HG03135 (cell line): ENCODE measurements around the gene VGF.
"Not testable (repeated sequence)": the region's sequence is repeated elsewhere in the genome, so short reads cannot be mapped to it uniquely, and the experiment has no call there.

Source experiments
- ATAC-seq: cut with Tn5 transposase; IDR thresholded peaks from one replicate; pipeline ENCODE4 v1.9.1; 2021; ENCODE audit warnings: mild to moderate bottlenecking, moderate library complexity; ENCODE audit not compliant: unreplicated experiment

The VGF gene

DNA sequence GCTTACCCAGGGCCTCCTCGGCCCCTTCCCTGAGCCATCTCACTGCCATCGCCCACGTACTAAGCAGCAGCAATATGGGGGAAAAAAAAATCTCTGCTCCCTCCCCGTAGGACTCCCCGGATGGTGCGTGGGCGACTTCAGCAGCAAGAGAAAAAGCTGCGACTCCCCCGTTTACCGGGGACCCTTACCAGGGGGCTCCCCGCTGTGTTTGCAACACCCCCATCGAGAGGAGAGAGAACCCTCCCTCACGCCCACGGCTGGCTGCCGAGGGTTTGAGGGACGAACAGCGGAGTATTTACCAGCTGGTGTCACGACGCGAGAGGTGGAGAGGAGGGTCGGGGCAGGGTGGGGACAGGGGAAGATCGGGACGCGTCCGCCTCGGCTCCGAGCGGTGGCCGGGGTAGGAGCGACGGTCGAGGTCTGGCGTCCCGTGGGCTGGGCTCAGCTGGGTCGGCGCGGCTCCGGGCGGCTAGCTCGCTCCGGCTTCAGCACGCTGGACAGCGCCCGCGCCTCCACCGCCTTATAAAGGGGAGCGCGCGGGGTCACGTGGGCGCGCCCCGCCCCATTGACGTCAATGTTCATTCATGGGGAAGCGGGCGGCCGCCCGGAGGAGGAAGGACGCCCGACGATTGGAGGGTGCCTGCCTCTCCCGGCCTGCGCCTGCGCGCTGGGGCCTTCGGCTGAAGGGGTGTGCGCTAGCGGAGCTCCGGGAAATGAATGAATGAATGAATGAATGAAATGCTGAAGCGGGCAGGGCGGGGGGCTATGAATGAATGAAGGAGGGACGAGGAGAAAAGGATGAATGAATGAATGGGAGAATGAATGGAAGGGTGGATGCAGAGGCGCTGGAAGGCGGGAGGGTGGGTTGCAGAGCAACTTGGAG, at the start of gene VGF:
Gene VGF, minus strand, starts transcription at position 495 of the 883 bp plus-strand sequence. CDS start 726 bp downstream, outside the sequence.
- ATAC-seq, result peak; percentile 68

DNA sequence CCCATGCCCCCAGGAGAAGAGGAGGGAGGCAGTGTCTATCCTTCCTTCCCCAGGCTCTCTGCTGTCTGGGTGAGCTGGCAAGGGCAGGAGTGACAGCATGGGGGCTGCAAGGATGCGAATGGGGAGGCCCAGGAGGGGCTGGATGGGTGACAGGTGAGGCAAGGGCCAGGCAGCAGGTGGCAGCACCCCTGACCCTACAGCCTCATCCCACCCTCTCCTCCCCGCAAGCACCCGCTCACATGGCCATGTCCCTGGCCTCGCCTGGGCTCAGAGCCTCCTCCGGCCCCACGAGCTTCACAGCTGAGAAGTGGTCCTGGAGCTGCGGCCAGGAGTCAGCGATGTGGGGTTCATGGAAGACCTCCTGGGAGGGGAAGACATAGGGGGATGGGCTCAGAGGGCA, 46.6 kb upstream of the VGF start:
- ATAC-seq, result no peak

DNA sequence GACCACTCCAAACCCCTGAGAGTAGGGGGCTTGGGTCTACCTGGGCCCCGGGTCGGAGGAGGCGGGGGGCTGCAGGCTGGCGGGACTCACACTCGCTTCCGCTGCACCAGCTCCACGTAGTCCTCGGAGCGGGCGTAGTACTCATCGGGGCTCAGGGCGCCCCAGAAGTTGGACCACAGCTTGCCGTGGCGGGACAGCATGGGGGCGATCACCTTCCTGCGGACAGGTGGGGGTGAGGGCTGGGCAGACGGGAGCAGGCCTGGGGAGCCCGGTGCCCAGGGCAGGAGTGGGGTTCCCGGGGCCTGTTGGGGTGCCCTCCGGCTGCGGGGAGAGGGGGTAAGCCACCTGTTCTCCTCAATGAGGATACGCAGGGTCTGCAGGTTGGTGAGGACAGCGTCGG, 46.1 kb upstream of the VGF start:
- ATAC-seq, result no peak

- ATAC-seq, result no peak
Measured at GRCh38 chr7:101210143-101210542, 44.8 kb upstream of the VGF start.

DNA sequence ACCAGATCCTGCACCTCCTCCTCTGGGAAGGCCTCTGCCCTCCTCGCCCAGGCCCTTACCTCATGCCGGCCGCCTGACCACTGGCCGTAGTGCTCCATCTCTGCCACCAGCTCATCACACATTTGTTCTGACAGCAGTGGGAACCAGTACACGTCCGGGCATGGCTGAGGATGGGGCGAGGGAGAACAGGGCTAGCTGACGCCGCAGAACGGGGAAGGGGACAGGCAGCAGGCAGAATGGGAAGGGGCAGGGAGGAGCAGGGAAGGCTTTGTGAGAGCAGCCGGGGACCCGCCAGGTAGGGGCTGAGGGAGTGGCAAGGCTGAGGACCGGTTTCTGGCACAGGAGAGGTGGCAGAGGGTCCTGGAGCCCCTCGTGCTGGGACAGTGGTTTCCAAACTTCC, 43.4 kb upstream of the VGF start:
- no peak for ATAC-seq

- ATAC-seq, result no peak
Measured at GRCh38 chr7:101207459-101207858, 42.1 kb upstream of the VGF start.

- no peak for ATAC-seq
Measured at GRCh38 chr7:101206665-101207042, 41.3 kb upstream of the VGF start.

DNA sequence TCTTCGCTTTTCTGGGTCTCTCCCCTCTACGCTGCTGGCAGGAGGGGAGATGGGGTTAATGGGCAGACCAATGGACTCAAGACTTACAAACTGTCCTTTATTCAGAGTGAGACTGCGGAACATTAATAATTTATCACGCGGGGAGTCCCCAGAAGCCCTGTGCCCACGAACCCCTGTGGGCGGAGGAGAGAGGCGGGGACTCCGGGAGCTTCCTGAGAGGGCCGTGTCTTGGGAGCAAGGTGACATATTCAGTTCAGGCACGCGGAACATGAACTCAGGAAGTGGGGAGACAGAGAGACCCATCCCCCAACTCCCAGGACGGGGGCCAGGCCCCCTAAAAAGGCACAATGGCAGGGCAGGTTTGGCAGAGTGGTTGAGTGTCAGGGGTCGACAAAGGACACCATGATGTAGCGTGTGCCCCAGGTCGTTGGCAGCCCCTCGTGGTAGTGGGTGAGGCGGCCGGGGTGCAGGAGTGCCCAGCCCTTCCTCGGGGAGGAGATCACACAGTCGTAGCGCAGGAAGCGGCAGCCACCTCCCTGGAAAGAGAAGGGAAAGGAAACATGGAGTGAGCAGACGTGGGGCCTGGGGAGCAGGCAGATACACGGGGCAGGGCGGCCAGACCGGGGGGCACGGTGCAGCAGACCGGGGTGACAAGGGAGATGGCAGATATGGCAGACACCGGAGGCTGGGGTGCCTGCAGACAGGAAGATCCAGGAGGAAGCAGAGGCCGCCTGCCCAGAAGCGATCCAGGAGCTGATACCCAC, 40.7 kb upstream of the VGF start:
- ATAC-seq, result no peak

- ATAC-seq, result not testable (repeated sequence)
Measured at GRCh38 chr7:101203740-101204738, 38.7 kb upstream of the VGF start.

DNA sequence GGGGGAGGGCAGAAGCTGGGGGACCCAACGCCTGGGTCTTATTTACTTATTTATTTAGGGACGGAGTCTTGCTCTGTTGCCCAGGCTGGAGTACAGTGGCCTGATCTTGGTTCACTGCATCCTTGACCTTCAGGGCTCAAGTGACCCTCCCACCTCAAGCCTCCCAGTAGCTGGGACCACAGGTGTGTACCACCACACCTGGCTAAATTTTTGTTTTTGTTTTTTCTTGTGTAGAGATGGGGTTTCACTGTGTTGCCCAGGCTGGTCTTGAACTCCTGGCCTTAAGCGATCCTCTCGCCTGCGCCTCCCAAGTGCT, 37.2 kb upstream of the VGF start:
- no peak for ATAC-seq

- ATAC-seq, result no peak
Measured at GRCh38 chr7:101201695-101202602, 36.6 kb upstream of the VGF start.

DNA sequence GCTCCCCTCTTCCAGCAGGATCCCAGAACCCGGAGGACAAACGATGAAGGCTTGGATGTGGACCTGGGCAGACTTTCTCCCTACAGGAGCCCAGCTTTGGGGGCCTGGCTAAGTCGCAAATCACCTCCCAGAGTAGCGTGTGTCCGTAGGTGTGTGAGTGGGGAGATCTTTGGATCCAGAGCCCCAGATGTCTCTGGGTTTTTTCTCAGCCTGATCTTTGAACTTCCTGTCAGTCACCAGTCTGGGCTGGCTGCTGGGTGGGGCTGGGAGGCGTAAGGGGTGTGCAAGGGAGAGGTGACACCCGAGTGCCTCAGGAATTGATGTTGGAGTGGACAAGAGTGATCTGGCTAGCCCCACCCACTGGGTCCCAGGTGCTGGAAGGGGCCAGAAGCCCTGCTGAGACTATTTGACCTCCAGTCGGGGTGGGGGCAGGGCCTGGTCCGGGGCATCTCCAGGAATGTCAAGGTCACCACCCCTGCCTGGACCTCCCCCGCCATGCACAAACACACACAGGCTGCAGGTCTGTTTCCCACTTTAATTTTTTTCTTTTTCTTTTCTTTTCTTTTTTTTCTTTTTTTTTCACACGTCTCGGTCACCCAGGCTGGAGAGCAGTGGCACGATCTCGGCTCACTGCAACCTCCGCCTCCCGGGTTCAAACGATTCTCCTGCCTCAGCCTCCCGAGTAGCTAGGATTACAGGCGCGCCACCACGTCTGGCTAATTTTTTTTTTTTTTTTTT, 35.7 kb upstream of the VGF start, which contains the start of gene MOGAT3:
Gene MOGAT3, minus strand, starts transcription at position 175 of the 738 bp plus-strand sequence. CDS start 182 bp downstream, outside the sequence.
- ATAC-seq, result no peak

GRCh38 chr7:101200504-101200861, 35.1 kb upstream of the VGF start:
- no peak for ATAC-seq

GRCh38 chr7:101199522-101199921, 34.2 kb upstream of the VGF start:
- ATAC-seq, result not testable (repeated sequence)

GRCh38 chr7:101198476-101198875, 33.1 kb upstream of the VGF start:
- no peak for ATAC-seq

- no peak for ATAC-seq
Measured at GRCh38 chr7:101197991-101198390, 32.6 kb upstream of the VGF start.

DNA sequence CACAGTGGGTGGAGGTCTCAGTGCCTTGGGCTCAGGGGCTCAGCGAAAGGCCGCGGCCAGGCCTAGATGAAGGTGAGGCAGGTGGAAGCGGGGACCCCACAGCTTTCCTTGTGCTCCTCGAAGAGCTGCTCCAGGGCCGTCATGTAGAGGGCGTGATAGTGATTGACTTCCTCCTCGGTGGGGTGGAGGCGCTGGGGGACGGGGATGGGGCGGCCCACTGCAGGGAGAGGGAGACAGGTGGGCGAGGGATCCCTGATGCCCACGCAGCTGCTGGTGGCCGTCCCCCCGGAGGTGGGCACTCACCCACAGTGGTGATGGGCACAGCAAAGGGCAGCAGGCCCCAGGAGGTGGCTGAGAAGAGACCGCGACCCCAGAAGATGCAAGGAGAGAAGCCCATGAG, 30.5 kb upstream of the VGF start:
- ATAC-seq, result no peak

- ATAC-seq, result no peak
Measured at GRCh38 chr7:101189109-101189508, 23.7 kb upstream of the VGF start.

DNA sequence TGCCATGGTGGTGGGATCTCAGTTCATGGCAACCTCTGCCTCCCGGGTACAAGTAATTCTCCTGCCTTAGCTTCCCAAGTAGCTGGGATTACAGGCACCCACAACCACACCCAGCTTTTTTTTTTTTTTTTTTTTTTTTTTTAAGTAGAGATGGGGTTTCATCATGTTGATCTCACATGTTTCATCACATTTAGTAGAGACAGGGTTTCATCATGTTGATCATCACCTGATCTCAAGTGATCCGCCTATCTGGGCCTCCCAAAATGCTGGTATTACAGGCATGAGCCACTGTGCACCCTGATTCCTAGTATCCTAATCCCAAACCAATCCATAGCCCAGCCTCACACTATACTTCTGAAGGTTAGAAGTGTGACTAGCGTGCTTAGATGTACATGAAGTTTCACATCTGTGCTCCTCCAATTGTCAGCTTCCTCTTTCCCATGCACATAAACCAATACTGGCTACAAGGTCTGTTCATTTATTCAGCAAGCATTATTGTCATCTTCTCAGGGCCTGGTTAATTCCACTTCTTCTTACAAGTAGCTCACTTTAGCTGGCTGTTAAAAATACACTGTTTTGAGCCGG, 21.6 kb upstream of the VGF start:
- ATAC-seq, result no peak
